G401 (cell line): ENCODE data around the gene GAPDH. TPM values are rescaled to one million over a fixed set of nuclear protein-coding genes. Genes with fewer than 3 reads are reported as not detected.

ENCODE experiments used
- DNase-seq: peaks from one replicate; pipeline ENCODE4 v3.0.0-alpha.2; 2015; ENCODE audit warnings: low spot score
- in situ Hi-C: cut with HindIII; loops from 2 replicates; pipeline ENCODE4 v1.10.0; 2016; ENCODE audit warnings: low sequenced_read_pairs, mixed read lengths
- total RNA-seq: library from RNA; depleted of rRNA; stranded (reverse); fragments of >200 nt; shearing (Covaris generic); gene quantifications from 2 replicates; pipeline ENCODE4 v1.2.3, GENCODE V29; 2014

The GAPDH gene
- total RNA-seq, 1 experiment from 2014 or later, result 4,312 TPM

DNA sequence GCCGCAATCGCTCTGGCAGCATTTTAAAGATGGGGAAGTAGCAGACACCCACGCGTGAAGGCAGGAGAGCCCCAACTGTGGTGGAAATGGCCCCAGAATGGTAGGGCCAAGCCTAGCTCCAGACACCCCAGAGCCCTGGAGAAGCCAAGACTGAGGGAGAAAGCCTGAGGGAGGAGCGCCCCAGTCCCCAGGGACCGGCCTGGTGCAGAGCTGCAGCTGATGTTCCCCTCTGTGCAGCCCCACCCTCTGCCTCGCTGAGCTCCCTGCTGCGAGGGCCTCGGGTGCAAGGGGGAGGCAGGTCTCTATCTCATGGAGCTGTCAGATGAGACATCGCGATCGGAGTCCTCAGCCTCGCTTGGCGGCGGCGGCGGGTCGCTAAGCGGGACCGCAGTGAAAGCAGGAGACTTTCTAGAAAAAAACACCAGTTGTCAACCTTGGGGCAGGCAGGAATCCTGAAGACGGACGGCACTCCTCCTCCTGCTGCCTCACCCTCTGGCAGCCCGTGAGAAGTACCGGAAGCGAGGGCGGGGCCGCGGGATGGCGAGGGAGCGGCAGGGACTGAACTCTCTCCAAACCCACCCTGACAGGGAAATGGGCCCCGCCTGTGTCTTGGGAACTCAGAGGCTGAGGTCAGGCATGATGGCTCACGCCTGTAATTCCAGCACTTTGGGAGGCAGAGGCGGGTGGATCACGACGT lies 6.0 kb downstream of the GAPDH start:
- in situ Hi-C loops, result no loop called here
- DNase-seq, result no peak

DNA sequence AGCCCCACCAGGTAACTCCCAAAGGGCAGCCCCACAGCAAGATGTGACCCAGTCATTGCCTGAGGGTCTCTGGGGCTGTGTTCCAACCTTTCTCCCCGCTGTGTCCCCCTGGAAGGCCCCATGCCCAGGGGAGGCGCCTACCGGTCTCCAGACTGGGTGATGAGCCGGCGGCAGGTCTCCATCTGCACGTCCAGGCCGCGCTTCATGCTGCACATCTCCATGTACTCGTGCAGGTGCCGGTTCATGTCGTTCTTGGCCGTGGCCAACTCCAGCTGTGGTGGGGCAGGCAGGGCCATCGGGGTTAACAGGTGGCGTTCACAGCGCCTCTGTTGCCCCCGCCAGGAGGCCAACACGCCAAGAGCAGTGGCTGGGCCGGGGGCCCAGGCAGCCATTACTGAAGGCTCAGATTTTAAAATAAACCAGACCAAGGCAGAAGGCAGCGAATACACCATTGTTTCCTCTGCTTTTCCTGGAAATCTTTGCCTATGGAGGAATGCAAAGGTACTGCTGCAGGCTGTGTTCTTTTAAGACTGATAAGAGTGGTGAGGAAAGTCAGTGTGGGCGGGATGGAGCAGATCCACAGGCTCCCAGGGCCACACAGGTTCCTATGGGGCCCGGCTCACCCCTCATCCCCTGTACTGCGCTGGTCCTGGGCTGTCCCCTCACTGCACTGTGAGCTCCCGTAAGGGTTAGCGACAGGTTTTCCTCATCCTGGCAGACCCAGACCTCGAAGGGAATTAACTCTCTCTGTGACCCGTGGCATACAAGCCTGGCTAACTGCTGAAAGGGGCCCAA lies 7.3 kb downstream of the GAPDH start:
- no peak for DNase-seq
- in situ Hi-C loops, result no loop called here

DNA sequence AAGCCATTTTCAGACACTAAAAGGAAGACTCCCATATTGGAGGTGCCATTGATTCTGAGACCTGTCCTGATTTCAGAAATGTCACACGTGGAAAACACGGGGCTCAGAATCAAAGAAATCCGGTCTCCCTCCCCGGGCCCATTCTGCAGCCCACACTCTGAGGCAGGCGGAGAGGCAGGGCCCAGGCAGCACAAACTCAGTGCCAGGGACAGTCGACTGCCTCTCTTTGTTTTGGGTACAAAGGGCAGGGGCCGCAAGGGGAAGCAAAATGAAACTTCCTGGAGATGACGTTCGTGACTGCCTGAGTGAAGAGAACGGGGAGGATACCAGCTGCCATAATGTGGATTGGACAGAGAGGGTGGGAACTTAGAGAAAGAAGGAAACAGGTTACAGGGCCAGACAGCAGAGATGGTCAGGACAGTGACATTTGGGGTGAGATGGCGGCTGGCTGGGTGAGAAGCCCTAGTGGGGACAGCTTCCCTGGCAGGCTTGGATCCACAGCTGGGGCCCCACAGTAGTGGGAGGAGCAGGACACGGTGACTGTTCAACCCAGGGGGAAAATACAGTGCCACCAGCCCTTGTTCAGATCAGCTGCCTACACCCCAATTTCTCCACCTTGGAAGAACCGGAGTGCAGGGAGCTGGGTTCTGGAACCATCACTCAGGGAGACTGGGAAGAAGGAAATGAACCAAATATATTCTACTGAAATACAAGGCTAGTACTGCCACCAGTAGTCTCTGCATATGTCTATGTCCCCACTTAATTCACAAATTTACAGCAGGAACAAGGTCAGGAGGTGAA lies 8.1 kb downstream of the GAPDH start:
- in situ Hi-C loops, result no loop called here
- no peak for DNase-seq

DNA sequence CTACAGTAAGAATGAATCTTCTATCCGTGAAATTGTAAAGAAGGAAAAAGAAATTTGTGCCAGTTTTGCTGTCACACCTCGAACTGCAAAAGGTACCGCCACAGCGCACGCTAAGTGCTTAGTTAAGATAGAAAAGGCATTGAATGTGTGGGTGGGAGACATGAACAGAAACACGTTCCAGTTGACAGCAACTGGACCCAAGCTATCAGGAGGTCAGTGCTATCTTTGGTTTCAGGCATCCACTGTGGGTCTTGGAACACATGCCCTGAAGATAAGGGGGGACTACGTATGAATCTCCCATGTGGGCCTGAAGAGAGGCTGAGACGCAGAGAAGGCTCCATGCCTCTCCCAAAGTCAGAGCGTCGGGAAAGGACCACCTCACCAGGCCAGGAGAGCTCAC lies 11.7 kb downstream of the GAPDH start:
- no peak for DNase-seq
- in situ Hi-C loops, result no loop called here

DNA sequence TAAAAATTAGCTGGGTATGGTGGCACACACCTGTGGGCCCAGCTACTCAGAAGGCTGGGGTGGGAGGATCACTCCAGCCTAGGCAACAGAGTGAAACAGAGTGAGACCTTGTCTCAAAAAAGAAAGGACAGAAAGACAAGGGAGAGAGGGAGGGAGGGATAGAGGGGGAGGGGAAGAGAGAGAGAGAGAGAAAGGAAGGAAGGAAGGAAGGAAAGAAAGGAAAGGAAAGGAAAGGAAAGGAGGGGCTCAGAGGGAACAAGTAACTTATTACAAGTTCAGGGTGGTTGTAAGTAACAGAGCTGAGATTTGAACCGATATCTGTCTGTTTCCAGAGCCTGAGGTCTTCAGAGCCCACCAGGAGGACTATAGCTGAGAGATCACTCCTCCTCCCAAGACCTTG lies 13.2 kb downstream of the GAPDH start:
- in situ Hi-C loops, result no loop called here
- DNase-seq, result no peak

DNA sequence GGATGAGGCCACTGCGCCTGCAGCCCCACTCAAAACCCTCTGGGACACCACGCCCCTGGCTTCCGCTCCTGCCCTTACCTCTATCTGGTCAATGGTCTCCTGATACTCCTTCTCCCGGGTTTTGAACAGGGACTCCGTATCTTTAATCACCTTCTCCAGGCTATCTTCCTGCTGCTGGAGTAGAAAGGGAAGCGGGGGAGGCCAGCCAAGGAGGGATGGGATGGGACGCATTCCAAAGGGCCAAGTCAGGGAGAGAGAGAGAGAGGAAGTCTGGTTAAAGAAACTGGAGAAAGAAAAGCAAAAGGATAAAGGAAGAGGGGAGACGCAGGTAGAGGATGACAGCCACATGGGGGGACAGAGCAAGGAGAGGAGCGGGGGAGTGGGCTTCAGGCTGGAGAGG lies 13.7 kb downstream of the GAPDH start:
- in situ Hi-C loops, result no loop called here
- no peak for DNase-seq

DNA sequence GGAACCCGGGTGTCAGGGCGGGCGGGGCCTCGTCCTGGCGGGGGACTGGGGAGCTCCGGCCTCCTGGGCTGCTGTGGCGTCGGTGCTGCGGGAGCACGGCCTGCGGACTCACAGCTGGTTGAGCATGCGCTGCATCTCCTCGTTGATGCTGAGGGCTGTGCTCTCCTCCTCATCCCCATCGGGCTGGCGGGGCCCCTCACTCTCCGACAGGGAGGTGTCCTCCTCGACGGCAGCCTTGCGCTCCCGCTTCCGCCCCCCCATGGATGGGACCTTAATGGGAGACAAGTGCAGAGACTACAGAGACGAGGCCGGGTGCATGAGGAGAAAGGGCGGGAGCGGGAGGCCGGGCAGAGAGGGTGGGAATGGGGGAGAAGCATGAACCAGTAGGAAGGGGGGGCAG lies 14.2 kb downstream of the GAPDH start:
- no peak for DNase-seq
- in situ Hi-C loops, result no loop called here

DNA sequence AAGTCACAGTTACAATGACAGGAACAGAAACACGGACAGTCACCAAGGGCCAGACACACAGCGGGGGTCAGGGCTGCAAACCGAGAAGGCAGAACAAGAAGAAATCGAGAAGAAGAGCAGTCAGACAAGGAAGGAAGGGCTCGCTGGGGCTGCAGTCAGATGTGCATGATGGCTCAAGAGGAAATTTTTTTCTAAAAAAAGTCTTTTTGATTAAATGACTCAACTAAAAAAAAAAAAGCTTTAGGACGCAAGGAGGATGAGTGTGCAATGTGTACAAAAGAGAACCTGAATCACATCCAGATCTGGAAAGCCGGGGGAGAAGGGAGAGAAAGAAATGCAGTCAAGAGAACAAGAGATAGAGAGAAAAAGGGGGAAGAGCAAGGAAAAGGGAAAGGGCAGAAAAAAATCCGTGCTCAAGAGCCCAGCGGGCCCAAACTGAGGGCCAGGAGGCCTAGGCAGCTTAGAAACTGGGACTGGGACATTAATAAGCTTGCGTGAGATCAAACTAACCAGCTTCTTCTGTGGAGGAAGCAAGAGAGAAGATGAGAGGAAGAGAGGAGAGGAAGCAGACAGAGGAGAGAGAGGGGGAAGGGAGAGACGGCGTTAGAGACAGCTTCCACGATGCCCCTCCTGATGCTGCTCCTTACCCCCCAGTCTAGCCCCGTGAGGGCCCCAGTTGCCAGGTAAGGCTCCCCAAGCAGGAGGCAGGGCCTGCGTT lies 14.8 kb downstream of the GAPDH start:
- in situ Hi-C loops, result no loop called here
- no peak for DNase-seq

DNA sequence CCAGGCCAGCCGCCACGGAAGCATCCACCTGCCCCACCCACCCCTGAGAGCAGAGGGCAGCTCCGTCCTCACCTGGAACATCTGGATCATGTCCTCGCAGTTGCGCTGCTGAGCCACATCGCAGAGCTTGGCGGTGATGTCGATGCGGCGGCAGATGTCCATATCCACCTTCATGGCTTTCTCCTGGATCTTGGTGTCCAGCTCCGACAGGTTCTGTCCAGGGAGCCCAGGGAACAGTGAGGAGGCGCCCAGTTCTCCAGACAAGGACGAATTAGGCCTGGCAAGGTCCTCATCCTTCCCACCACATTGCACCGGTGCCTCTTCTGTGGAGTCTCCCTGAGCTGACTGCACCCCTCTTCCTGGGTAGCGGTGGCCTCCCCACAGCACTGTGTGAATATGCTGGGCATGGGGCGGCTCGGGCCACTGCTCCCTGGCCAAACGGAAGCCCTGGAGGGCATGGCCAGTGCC lies 15.4 kb downstream of the GAPDH start:
- in situ Hi-C loops, result no loop called here
- no peak for DNase-seq

DNA sequence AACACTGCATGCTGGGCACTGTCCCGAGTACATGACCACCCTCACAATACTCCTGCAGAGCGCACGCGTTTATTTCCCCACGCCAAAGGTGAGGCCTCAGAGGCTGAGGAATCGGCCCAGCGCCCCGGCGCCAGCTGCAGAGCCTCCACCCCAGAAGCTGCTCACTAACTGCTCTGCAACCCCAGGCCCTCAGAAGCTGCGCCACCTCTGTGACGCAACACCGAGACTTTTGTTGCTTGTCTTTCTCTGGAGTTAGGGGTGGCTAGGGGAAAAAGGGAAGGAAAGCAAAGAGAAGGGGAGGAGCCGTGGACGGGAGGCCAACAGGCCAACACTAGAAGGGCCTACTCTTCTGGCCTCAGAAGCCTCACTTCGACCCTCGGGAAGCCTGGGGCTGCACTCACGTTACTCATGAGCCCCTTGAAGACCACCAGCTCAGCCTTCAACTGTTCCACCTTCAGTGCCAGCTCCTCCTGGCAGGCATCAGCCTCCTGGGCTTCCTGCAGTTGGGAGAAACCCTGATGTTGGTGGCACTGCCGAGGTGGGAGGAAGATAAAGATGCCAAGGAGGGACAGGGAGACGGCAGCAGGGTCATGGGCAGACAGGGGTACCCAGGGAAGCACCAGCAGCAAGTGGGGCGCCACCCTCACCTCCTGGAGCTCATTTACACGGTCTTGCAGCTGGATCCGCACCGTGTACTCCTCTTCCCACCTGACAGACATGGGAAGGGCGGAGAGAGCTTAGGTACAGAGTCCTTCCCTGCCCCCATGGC lies 16.2 kb downstream of the GAPDH start:
- in situ Hi-C loops, result no loop called here
- no peak for DNase-seq

DNA sequence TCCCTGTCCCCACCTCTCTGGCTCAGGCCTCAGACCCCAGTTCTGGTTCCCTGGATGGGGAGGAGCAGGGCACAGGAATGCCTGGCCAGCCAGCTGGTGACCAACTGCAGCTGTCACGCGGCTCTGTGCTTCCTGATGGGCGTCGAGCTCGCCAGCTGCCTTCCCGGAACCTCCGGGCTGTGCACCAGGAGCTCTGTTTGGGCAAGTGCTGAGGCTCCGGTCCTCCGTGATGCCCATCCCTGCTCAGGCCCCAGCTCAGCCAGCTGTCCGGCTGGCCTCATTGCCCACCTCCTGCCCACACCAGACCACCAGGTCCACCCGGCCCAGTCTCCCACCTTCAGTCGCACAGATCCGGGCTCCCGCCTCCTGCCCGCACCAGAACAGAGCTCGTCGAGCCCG lies 16.7 kb downstream of the GAPDH start:
- DNase-seq, result peak; percentile 56
- in situ Hi-C loops, result no loop called here

DNA sequence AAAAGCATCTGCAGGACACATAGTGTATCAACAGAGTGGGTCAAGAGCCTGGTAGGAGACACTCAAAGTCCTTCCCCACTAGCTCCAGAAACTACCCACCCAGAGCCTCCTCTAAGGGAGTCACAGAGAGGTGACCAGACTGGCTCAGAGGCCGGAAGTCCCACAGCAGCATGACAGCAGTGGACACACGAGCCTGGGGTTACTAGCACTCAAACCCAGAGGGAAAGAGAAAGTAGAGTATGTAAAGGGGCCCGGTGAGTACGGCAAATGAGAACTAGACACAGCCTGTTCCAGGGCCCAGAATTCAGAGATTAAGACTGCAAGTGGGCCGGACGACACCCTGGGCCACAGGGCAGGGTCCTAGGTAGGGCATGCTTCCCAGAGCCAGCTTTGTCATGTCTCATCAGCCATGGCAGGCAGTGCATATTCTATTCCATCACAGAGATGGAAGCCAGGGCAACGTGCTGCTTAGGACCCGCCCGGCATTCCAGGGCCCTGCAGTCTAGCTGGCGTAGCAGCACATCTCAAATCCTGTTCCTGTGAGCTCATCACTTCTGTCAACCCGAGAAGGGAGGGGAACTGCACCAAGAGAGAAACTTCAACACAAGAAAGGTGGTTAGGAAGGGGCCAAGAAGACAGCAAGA lies 17.3 kb downstream of the GAPDH start:
- in situ Hi-C loops, result no loop called here
- DNase-seq, result no peak

DNA sequence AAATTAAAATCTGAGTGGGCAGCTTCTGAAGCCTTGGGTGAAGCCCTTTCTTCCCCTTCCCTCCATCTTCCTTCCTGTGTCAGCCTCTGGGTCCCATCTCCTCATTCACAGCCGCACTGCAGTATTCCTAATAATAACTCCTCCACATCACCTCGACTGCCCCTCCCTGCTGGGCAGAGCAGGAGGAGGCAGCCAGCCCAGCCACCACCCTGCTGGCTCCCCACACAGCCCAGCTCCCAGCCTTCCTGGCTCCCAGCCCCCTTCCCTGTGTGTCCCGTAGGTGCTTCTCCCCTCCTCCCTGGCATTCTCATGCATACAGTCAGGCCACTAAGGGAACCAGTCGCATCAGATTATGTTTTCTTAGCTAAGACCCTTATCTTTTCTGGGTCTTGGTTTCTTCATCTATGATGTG lies 17.8 kb downstream of the GAPDH start:
- in situ Hi-C loops, result no loop called here
- DNase-seq, result peak; percentile 69

DNA sequence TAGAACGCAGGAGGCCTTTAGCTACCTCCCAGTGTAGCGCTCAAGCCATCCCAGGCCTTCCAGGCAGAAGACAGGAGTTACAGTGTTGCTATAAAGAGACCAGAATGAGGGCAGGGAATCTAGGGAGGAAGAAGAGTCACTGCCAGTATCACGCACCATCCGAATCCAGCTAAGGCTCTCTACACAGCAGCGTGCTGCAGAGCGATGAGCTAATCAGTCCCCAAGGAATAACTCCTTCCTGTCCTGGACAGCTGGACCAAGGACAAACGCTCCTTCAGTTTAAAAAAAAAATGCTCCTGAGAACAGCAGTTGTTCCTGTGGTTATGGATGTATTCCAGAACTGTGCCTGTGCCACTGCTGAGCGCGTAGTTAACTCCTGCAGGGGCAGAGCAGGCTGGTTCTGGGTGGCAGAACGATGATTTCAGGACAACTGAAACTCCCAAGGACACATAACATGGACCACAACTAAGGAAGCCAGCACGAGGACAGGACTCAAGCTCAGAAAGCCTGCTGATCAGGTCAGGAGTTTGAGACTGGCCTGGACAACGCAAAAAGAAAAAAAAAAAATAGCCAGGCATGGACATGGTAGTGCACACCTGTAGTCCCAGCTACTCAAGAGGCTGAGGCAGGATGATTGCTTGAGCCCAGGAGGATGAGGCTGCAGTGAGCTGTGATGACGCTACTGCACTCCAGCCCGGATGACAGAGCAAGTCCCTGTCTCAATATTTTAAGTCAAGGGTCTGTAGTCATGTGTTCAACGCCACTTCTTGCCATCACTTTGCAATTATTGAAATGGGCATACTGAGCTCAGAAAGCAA lies 18.9 kb downstream of the GAPDH start:
- in situ Hi-C loops, result no loop called here
- DNase-seq, result peak; percentile 65

DNA sequence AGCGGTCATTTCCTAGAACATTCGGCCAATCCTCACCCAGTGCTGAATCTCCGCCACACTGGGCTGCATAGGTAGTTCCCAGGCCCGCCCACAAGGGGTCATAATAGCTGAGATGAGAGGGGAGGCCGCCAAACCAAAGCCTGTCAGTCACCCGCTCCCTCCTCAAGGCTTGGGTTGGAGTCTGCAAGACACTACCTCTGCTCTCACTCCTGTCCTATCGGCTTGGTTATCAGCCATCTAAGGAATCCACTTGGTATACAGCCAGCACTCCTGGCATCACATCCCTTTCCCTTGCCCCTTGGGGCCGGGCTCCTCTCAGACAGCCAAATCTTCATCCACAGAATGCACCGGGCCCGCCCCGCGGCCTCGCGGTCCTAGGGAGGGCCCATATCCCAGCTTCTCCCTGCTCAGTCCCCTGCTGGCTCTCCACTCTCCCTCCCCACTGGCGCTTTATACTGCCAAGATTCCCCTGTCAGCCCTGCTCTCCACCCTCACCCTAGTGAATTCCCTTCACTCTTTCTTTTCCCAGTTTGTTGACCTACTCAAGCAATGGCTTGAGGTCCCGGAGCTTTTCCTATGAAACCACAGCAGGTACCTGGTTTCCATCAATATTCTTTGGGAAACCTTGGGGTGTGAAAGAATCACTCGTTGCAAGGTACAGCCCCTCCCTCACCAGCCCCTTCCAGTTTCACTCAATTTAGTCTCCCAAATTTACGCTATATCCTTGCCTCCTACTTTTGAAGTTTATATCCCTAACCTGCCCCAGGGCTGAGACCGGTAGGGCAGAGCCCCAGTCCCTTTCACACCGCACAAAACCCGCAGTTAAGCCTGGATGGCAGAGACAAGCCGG lies 20.1 kb downstream of the GAPDH start:
- in situ Hi-C loops, result no loop called here
- peak; percentile 94 for DNase-seq

DNA sequence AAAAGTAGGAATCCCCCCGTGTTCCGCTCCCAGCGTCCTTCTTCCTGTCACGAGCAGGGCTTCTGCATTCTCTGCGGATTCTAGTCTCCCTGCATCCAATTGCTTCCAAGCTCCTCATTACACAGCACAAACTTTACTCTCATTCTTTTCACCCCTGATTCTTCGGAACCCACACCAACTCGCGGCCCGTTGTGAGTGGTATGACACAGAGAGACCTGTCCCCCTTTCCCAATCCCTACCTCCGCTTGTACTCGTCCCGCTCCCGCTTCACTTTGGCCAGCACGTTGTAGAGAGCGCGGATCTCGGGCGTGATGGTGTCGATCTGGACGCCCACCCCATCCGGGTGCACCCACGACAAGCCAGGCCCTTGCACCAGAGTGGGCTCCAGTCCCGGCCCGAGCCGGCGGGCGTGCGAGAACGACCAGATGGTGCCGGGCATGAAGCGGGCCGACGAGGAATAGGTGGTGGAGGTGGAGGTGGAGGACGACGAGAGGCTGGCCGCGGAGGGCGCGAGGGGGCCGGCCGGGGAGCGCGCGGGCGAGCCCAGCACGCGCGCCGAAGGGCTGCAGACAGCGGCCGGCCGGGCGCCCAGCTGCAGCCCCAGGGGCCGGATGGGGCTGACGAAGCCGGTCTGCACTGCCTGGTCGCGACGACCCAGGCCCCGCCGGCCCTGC lies 20.8 kb downstream of the GAPDH start:
- in situ Hi-C loops, result no loop called here
- DNase-seq, result no peak
